Common myeloid progenitor, CD34-positive (primary cell): ENCODE results near the gene LRRC4C.

ENCODE experiments used
- CTCF ChIA-PET: fragments of 350-600 bp; sonication (Branson Sonifier 250); formaldehyde crosslinking; loops from one replicate; lab custom pipeline; 2021; ENCODE audit warnings: antibody characterized with exemption; lab: Charles Lee
- POLR2A ChIA-PET: fragments of 350-600 bp; sonication (Branson Sonifier 250); formaldehyde crosslinking; loops from one replicate; lab custom pipeline; 2021; ENCODE audit warnings: antibody characterized with exemption; lab: Charles Lee
- DNase-seq, 3 donors: peaks; one replicate each; pipeline versions ENCODE4 v3.0.0 to v3.0.0-alpha.2; 2013
- H3K27ac ChIP-seq, 2 experiments: 1 replicate in 1 of 2; 2 replicates in 1 of 2; pipeline ENCODE4 v1.7.0; 2013; ENCODE audit warnings: inconsistent platforms in 2 of 2, low read length in 2 of 2, mild to moderate bottlenecking in 2 of 2, low read depth in 1 of 2, moderate library complexity in 1 of 2; ENCODE audit not compliant: severe bottlenecking in 2 of 2, insufficient read depth in 1 of 2, poor library complexity in 1 of 2
- H3K27me3 ChIP-seq, 5 experiments: replicated peaks in 2 of 5; 1 replicate in 3 of 5; 2 replicates in 2 of 5; pipeline versions ENCODE4 v1.6.1 to v1.7.0; 2013; ENCODE audit warnings: low read length in 4 of 5, mild to moderate bottlenecking in 2 of 5, moderate library complexity in 2 of 5, inconsistent platforms in 1 of 5; ENCODE audit not compliant: insufficient read depth in 5 of 5, control insufficient read depth in 4 of 5
- H3K36me3 ChIP-seq, 4 experiments: 1 replicate in 2 of 4; 2 replicates in 2 of 4; pipeline versions ENCODE4 v1.6.1 to v1.7.0; 2013; ENCODE audit warnings: low read length in 3 of 4, control low read depth in 1 of 4, mild to moderate bottlenecking in 1 of 4; ENCODE audit not compliant: control insufficient read depth in 4 of 4, insufficient read depth in 4 of 4
- H3K4me1 ChIP-seq, 4 experiments: 1 replicate in 3 of 4; 2 replicates in 1 of 4; pipeline versions ENCODE4 v1.6.1 to v1.7.1; 2013; ENCODE audit warnings: low read length in 3 of 4, mild to moderate bottlenecking in 3 of 4, control low read depth in 1 of 4, inconsistent platforms in 1 of 4, moderate library complexity in 1 of 4; ENCODE audit not compliant: control insufficient read depth in 4 of 4, insufficient read depth in 4 of 4; ENCODE audit errors: control extremely low read depth in 1 of 4
- H3K4me3 ChIP-seq, 7 experiments: 1 replicate in 4 of 7; 2 replicates in 3 of 7; pipeline versions ENCODE4 v1.5.1 to v1.7.0; 2013; ENCODE audit warnings: mild to moderate bottlenecking in 7 of 7, low read length in 6 of 7, moderate library complexity in 6 of 7, inconsistent platforms in 2 of 7, low read depth in 2 of 7, control low read depth in 1 of 7; ENCODE audit not compliant: insufficient read depth in 4 of 7, control insufficient read depth in 1 of 7; ENCODE audit errors: extremely low read depth in 1 of 7
- H3K9me3 ChIP-seq, 5 experiments: 1 replicate in 4 of 5; 2 replicates in 1 of 5; pipeline versions ENCODE4 v1.6.1 to v1.7.1; 2013; ENCODE audit warnings: low read length in 4 of 5, mild to moderate bottlenecking in 2 of 5, inconsistent platforms in 1 of 5, low read depth in 1 of 5, moderate library complexity in 1 of 5; ENCODE audit not compliant: control insufficient read depth in 4 of 5, insufficient read depth in 2 of 5; ENCODE audit errors: control extremely low read depth in 1 of 5
- WGBS: methylation state at CpG from one replicate; pipeline ENCODE4 v1.1.5; 2013; ENCODE audit not compliant: insufficient coverage; 5-methylcytosine and 5-hydroxymethylcytosine counted together

The LRRC4C gene

DNA sequence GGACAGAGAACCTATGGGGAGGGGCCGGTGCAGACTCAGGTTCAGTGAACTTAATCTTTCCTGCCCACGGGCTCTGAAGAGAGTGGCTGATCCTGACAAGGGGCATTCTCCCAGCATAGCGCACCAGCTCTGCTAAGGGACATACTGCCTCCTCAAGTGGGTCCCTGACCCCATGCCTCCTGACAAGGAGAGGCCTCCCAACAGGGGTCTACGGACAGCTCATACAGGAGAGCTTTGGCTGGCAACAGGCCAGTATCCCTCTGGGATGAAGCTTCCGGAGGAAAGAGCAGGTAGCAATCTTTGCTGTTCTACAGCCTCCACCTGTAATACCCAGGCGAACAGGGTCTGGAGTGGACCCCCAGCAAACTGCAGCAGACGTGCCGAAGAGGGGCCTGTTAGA is 394.0 kb downstream of the LRRC4C start:
- Histone ChIP-seq H3K36me3 (no peaks in the 10 kb centered on the region), H3K9me3 (no peaks in the 10 kb centered on the region), H3K4me3 (no peak overlapping the region), H3K27ac (no peak overlapping the region), H3K4me1 (no peaks in the 10 kb centered on the region), H3K27me3 (no peaks in the 10 kb centered on the region)
- CTCF ChIA-PET: no interaction called here
- 75% methylated on average over 6 of the region's 8 CpGs for WGBS
- POLR2A ChIA-PET: no interaction called here
- no peak for DNase-seq

DNA sequence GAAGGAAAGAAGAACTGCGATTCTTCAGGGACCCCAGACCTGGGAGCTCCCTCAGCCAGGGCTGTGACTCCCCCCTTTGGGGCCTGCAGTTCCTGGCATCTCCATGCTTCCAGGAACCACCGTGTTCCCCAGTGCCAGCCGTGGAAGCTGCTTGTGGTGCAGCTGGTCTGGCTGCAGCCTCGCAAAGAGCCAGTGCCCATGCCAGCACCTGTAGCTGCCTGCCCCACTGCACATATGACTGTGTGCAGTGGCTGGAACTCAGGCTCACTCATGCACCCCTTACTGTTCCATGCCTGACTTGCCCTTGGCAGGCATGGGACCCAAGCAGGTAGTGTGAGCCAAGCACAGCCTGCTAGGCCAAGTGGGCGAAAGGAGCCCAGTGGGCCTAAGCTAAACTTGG is 401.3 kb downstream of the LRRC4C start:
- H3K4me1 ChIP-seq: no peaks in the 10 kb centered on the region
- H3K27me3 ChIP-seq: no peaks in the 10 kb centered on the region
- WGBS: 92% methylated on average over 4 of the region's 5 CpGs
- no peaks in the 10 kb centered on the region for H3K9me3 ChIP-seq
- H3K27ac ChIP-seq: no peak overlapping the region
- ChIA-PET CTCF (no interaction called here), POLR2A (no interaction called here)
- H3K4me3 ChIP-seq: no peak overlapping the region
- no peak for DNase-seq
- H3K36me3 ChIP-seq: no peaks in the 10 kb centered on the region

DNA sequence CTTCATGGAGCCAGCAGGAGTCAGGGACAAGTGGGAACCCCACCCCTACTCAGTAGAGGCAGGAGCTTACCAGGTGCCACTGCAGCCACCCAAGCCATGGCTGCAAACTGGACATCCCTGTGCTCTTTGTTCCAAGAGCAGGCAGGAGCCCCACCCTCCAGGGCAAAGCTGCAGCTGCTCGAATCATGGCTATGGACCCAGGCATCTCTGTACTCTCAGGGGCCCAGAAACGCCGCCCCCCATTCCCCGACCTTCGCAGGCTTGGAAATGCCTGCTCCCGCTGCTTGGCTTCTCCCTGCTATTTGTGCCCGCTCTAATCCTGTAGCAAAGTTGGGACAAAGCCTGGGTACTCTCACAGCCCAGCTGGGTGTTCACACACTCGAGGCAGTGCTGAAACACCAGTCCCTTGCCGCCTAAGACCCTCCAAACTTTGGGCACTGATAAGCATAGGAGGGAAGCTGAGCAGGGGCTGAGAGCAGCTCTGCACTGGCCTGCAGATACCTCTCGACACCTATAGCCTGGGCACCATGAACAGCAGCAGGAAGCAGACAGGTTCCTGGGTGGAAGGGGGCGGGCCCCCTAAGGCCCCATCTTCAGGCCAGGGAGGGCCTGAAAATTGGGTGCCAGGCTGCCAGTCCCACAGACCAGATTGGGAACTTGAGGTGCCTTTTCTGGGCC is 402.4 kb downstream of the LRRC4C start:
- no peaks in the 10 kb centered on the region for H3K4me1 ChIP-seq
- H3K36me3 ChIP-seq: no peaks in the 10 kb centered on the region
- ChIA-PET CTCF (no interaction called here), POLR2A (no interaction called here)
- no peak overlapping the region for H3K27ac ChIP-seq
- H3K9me3 ChIP-seq: no peaks in the 10 kb centered on the region
- 92% methylated on average over 11 of the region's 11 CpGs for WGBS
- H3K4me3 ChIP-seq: no peak overlapping the region
- no peak for DNase-seq
- no peaks in the 10 kb centered on the region for H3K27me3 ChIP-seq

DNA sequence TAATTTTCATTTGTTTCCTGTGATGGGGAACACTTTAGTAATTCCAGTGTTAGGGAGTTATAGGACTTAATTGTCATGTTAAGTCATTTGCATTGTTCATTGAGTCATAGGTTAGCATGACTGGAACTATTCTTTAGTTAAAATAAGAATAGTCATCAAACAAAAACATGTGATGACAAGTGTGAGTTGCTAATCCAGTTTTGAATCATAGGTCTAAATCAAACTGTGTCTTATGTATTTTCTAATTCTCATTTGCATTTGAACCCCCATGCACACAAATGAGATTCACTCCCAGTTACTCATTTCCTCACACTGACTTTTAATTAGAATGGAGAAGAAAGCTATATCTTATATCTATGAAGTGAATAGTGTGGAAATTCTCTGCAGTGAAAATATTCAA is 405.6 kb downstream of the LRRC4C start:
- Histone ChIP-seq H3K27ac (no peak overlapping the region), H3K4me3 (no peak overlapping the region), H3K9me3 (no peaks in the 10 kb centered on the region), H3K36me3 (no peaks in the 10 kb centered on the region), H3K27me3 (no peaks in the 10 kb centered on the region), H3K4me1 (no peaks in the 10 kb centered on the region)
- ChIA-PET CTCF (no interaction called here), POLR2A (no interaction called here)
- no peak for DNase-seq

DNA sequence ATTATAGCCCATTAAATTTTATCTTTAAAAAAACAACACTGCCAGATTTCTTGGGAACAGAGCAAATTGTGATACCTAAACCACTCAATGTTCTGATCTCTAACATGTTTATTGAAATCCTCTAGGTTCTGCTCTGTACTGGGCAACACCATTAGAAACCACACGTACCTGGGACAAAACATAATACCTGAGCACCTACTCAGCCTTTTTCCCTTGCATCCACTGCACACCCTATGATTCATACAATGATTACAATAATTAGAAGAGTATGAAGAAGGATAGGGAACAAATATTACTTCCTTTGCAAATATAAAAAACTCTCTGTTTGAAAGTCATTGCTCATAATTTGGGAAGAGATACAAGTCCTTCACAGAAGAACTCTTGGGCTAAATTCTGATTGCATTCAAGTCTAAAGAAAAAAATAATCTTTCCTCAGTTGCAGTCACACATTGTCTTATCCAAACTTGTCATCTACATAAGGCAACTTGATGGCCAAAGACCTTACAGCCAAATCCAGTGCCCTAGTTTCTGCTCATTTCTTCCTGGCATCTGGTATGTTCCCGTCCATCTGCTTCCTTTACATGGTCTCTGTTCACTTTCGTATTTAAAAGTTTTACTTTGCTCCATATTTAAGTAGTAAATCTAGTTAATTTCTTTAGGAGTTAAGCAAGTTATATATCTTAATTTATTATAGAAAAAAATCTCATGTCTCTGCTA is 407.4 kb downstream of the LRRC4C start:
- CTCF ChIA-PET: no interaction called here

DNA sequence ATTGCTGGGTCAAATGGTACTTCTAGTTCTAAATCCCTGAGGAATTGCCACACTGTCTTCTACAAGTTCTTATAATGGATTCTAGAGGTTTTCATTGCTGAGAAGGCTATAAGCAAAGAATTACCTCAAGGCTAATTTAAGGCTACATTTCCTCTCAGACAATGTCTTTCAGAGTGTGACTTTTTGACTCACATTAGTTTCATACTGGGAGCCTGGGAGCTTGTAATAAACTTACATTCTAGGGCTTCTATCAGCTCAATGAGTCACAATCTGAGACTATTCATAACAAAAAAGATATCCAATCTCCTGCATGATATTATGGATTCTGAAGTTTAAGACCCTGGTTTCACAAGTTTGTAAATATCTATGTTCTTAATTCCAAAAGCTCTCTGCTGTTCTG is 408.7 kb downstream of the LRRC4C start:
- H3K27me3 ChIP-seq: no peaks in the 10 kb centered on the region
- no peaks in the 10 kb centered on the region for H3K4me1 ChIP-seq
- H3K27ac ChIP-seq: no peak overlapping the region
- no peak for DNase-seq
- no peaks in the 10 kb centered on the region for H3K9me3 ChIP-seq
- POLR2A ChIA-PET: no interaction called here
- no peak overlapping the region for H3K4me3 ChIP-seq
- H3K36me3 ChIP-seq: no peaks in the 10 kb centered on the region
- CTCF ChIA-PET: no interaction called here

More for the DNA sequence above, 407.4 kb downstream of the LRRC4C start:
- Histone ChIP-seq H3K4me3 (no peak overlapping the region), H3K9me3 (no peaks in the 10 kb centered on the region), H3K36me3 (no peaks in the 10 kb centered on the region), H3K27ac (no peak overlapping the region), H3K27me3 (no peaks in the 10 kb centered on the region), H3K4me1 (no peaks in the 10 kb centered on the region)
- DNase-seq: no peak
- no CpG with 5 or more reads among the region's 3 CpGs for WGBS
- POLR2A ChIA-PET: no interaction called here

DNA sequence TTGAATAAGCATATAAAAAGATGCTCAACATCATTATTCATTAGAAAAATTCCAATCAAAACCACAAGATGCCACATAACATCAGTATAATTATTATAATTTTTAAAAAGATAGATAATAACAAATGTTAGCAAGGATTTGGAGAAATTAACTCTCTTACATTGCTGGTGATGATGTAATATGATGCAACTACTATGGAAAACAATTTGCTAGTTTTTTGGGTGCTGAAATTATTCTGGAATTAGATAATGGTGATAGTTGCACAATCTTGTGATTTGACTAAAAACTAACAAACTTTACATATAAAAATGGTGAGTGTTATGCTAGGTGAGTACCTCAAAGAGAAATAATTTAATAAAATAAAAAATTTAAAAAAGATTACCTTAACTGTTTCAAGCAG is 412.2 kb downstream of the LRRC4C start:
- Histone ChIP-seq H3K4me3 (no peak overlapping the region), H3K27ac (no peak overlapping the region), H3K36me3 (no peaks in the 10 kb centered on the region), H3K4me1 (no peaks in the 10 kb centered on the region), H3K9me3 (no peaks in the 10 kb centered on the region), H3K27me3 (no peaks in the 10 kb centered on the region)
- DNase-seq: no peak
- ChIA-PET POLR2A (no interaction called here), CTCF (no interaction called here)
